ENCODE measurements around the gene LY86.
"Not testable (repeated sequence)": the region's sequence is repeated elsewhere in the genome, so short reads cannot be mapped to it uniquely, and the experiment has no call there.

The LY86 gene

DNA sequence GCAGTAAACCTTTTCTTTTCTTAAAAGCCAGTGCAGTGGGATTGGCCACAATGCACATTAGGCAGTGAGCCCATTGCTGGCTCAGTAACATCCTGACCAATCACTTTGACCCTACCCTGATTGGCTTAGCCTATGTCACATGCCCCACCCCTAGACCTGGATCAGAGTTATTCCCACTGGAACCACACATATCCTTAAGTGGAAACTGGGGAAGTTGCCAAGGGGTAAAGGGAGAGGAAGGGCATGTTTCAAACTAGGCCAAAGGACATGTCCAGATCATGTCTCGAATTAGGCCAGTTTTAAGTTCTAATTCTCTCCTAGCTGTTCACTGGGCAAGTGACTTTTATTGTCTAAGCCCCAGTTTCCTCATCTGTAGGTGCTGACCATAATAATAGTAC, 69.3 kb downstream of the LY86 start:
- no peaks in the 10 kb centered on the region for H3K27me3 ChIP-seq (ENCODE audit: control insufficient read depth in 5 of 5, insufficient read depth in 4 of 5, low read length in 5 of 5)
- H3K4me3 ChIP-seq (ENCODE audit: low read depth in 1 of 5, low read length in 5 of 5), result peak overlapping the region in 1 of 5 donors; percentile 7
- H3K9me3 ChIP-seq (ENCODE audit: control insufficient read depth in 5 of 5, low read length in 5 of 5), result peaks cover 0 to 2% (median 0%) of the 10 kb centered on the region in 5 donors
- no peaks in the 10 kb centered on the region for H3K36me3 ChIP-seq (ENCODE audit: control insufficient read depth in 5 of 5, insufficient read depth in 5 of 5, low read length in 5 of 5)
- H3K4me1 ChIP-seq (ENCODE audit: control insufficient read depth in 5 of 5, insufficient read depth in 5 of 5, low read length in 5 of 5), result peaks cover 13 to 96% (median 66%) of the 10 kb centered on the region in 5 donors
- no peak overlapping the region for H3K9ac ChIP-seq (ENCODE audit: low read length in 5 of 5)
- H3K27ac ChIP-seq (ENCODE audit: low read depth, low read length), result peak overlapping the region; percentile 19

DNA sequence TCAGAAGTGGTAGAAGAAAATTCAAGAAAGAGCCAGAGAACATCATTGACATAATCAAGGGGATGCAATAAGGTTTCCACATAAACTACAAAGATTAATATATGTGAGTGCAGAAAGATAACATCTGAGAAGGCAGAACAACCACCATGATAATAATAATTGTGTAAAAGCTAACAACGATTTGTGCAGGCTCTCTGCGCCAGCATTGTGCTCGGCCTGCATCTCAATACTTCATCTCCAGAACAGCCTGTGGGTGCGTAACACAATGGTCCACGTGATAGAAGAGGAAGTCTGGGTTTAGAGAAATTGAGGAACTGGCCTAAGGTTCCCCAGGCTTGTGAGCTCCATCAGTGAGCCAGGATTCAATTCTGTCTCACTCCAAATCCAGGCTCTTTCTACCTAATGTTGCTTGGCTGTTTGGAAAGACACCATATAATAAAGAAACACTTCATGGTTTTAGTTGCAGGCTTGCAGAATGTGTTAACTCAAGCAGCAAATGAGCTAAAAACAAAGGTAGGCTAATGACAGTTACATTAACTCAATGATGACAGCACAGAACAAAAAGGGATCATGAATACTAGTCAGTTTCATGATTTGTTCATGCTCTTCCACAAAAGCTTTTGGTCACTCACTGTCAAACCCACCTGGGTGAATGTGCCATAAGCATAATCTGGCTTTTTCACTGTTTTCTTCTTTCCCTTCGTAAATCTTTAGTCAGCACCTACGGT, 71.2 kb downstream of the LY86 start:
- no peak overlapping the region for H3K27ac ChIP-seq (ENCODE audit: low read depth, low read length)
- H3K9me3 ChIP-seq (ENCODE audit: control insufficient read depth in 5 of 5, low read length in 5 of 5), result peaks cover 0 to 2% (median 0%) of the 10 kb centered on the region in 5 donors
- no peaks in the 10 kb centered on the region for H3K36me3 ChIP-seq (ENCODE audit: control insufficient read depth in 5 of 5, insufficient read depth in 5 of 5, low read length in 5 of 5)
- no peak overlapping the region for H3K9ac ChIP-seq (ENCODE audit: low read length in 5 of 5)
- H3K27me3 ChIP-seq (ENCODE audit: control insufficient read depth in 5 of 5, insufficient read depth in 4 of 5, low read length in 5 of 5), result no peaks in the 10 kb centered on the region
- H3K4me3 ChIP-seq (ENCODE audit: low read depth in 1 of 5, low read length in 5 of 5), result no peak overlapping the region
- H3K4me1 ChIP-seq (ENCODE audit: control insufficient read depth in 5 of 5, insufficient read depth in 5 of 5, low read length in 5 of 5), result peaks cover 10 to 79% (median 56%) of the 10 kb centered on the region in 5 donors

DNA sequence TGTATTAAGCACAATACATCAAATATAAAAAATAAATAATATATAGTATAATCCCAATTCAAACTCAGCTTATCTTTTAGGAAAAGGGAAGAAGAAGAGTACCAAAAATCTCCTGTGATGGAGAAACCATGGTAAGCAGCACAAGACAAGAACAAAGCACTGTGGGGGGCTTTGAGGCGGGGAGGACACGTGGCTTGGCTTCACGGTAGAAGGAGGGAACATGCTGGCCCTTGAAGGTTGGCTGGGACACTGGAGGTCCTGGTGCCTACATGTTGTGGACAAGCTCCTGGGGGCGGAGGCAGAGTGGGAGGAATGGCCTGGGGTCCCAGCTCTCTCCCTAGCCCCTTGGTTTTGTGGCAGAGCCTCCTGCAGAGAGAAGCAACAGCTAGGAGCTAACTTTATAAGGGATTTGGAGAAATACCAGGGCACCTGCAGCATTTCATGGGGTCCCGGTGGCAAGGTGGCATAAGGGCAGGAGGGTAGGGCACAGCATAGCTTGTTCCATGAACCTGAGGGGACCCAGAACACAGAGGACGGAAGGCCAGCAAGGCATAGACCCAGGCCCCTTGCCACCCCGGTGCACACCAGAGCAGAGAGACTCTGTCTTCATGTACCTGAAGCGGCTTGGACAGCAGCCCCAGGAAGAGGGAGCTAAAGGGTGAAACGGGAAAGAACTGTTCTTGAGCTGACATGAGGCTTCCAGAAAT, 72.0 kb downstream of the LY86 start:
- Histone ChIP-seq H3K9me3 (ENCODE audit: control insufficient read depth in 5 of 5, low read length in 5 of 5) (peaks cover 0 to 2% (median 0%) of the 10 kb centered on the region in 5 donors), H3K27ac (ENCODE audit: low read depth, low read length) (peak overlapping the region; percentile 66)

GRCh38 chr6:6661191-6661590, 72.7 kb downstream of the LY86 start:
- Histone ChIP-seq H3K9me3 (ENCODE audit: control insufficient read depth in 5 of 5, low read length in 5 of 5) (peaks cover 0 to 2% (median 0%) of the 10 kb centered on the region in 5 donors), H3K27me3 (ENCODE audit: control insufficient read depth in 5 of 5, insufficient read depth in 4 of 5, low read length in 5 of 5) (no peaks in the 10 kb centered on the region), H3K27ac (ENCODE audit: low read depth, low read length) (peak overlapping the region; percentile 66), H3K36me3 (ENCODE audit: control insufficient read depth in 5 of 5, insufficient read depth in 5 of 5, low read length in 5 of 5) (no peaks in the 10 kb centered on the region), H3K4me3 (ENCODE audit: low read depth in 1 of 5, low read length in 5 of 5) (peak overlapping the region in 1 of 5 donors; percentile 15), H3K9ac (ENCODE audit: low read length in 5 of 5) (peak overlapping the region in 1 of 5 donors; percentile 6), H3K4me1 (ENCODE audit: control insufficient read depth in 5 of 5, insufficient read depth in 5 of 5, low read length in 5 of 5) (peaks cover 4 to 72% (median 51%) of the 10 kb centered on the region in 5 donors)

More for the DNA sequence above, 72.0 kb downstream of the LY86 start:
- no peaks in the 10 kb centered on the region for H3K27me3 ChIP-seq (ENCODE audit: control insufficient read depth in 5 of 5, insufficient read depth in 4 of 5, low read length in 5 of 5)
- H3K4me1 ChIP-seq (ENCODE audit: control insufficient read depth in 5 of 5, insufficient read depth in 5 of 5, low read length in 5 of 5), result peaks cover 10 to 73% (median 51%) of the 10 kb centered on the region in 5 donors
- no peak overlapping the region for H3K9ac ChIP-seq (ENCODE audit: low read length in 5 of 5)
- no peak overlapping the region for H3K4me3 ChIP-seq (ENCODE audit: low read depth in 1 of 5, low read length in 5 of 5)
- no peaks in the 10 kb centered on the region for H3K36me3 ChIP-seq (ENCODE audit: control insufficient read depth in 5 of 5, insufficient read depth in 5 of 5, low read length in 5 of 5)

GRCh38 chr6:6661684-6662083, 73.2 kb downstream of the LY86 start:
- no peaks in the 10 kb centered on the region for H3K36me3 ChIP-seq (ENCODE audit: control insufficient read depth in 5 of 5, insufficient read depth in 5 of 5, low read length in 5 of 5)
- peaks cover 4 to 67% (median 46%) of the 10 kb centered on the region in 5 donors for H3K4me1 ChIP-seq (ENCODE audit: control insufficient read depth in 5 of 5, insufficient read depth in 5 of 5, low read length in 5 of 5)
- peaks cover 0 to 2% (median 0%) of the 10 kb centered on the region in 5 donors for H3K9me3 ChIP-seq (ENCODE audit: control insufficient read depth in 5 of 5, low read length in 5 of 5)
- peak overlapping the region in 1 of 5 donors; percentile 15 for H3K4me3 ChIP-seq (ENCODE audit: low read depth in 1 of 5, low read length in 5 of 5)
- H3K9ac ChIP-seq (ENCODE audit: low read length in 5 of 5), result peak overlapping the region in 1 of 5 donors; percentile 6
- no peaks in the 10 kb centered on the region for H3K27me3 ChIP-seq (ENCODE audit: control insufficient read depth in 5 of 5, insufficient read depth in 4 of 5, low read length in 5 of 5)
- H3K27ac ChIP-seq (ENCODE audit: low read depth, low read length), result peak overlapping the region; percentile 66

DNA sequence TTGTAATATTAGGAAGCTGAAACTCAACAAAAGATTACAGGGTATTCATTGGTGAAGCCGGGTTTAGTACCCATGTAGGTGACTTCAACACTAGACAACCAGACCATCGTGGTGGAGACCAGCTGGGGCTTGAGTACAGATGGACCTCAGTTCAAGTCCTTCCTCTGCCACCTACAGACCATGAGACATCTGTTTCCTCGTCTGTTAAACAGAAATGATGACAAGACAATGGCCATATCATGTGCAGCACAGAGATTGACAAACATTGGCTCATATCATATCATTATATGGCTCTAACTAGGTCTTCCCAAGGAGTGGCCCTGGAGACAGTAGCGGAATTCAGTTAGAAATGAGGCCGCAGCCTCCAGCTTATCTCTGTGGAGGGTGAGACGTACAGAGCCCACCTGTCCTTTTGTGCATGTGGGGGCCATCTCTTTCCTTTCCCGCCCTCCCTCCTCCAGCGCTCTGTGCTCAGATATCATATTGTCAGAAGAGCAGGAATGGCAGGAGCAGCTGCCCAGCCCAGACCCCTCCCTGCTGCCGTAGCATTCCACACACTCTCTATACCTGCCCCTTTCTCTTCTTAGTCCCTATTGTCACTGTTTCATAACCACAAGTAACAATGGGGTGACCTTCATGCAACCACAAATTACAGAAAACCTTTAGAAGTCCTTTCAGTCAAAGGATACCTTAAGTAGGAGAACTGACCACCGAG, 75.1 kb downstream of the LY86 start:
- no peak overlapping the region for H3K9ac ChIP-seq (ENCODE audit: low read length in 5 of 5)
- H3K4me3 ChIP-seq (ENCODE audit: low read depth in 1 of 5, low read length in 5 of 5), result no peak overlapping the region
- no peak overlapping the region for H3K27ac ChIP-seq (ENCODE audit: low read depth, low read length)
- no peaks in the 10 kb centered on the region for H3K9me3 ChIP-seq (ENCODE audit: control insufficient read depth in 5 of 5, low read length in 5 of 5)
- H3K36me3 ChIP-seq (ENCODE audit: control insufficient read depth in 5 of 5, insufficient read depth in 5 of 5, low read length in 5 of 5), result no peaks in the 10 kb centered on the region
- peaks cover 4 to 49% (median 33%) of the 10 kb centered on the region in 5 donors for H3K4me1 ChIP-seq (ENCODE audit: control insufficient read depth in 5 of 5, insufficient read depth in 5 of 5, low read length in 5 of 5)
- no peaks in the 10 kb centered on the region for H3K27me3 ChIP-seq (ENCODE audit: control insufficient read depth in 5 of 5, insufficient read depth in 4 of 5, low read length in 5 of 5)

DNA sequence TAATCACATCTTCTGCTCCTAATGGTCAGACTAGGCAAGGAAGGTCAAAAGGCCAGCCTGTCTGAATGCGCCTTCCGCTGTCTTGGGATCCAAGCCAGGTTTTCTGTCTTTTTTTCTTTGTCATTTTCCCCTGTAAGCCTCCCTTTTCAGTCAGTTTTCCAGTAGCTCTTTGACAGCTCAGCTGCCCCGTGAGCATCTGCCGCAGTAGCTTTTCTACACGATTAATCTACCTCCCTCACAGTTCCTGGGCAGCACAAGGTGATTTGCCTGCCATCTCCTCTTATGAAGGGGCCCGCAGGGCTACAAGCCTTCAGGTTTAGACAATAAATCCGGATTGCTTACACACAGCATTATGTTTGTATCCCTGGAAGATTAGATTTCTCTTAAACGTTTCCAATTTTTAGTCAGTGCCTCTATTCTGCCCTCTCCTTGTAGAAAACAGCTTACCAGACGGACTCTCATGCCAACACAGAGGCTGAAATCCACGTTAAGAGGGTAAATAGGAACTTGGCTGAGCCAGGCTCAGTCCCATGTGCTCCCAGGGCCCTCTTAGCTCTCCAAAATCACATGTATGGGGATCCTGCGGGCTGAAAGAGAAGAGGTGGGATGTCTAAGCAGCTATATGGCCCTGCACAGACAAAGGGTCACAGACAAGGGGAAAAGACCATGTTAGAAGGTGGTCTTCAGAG, 77.2 kb downstream of the LY86 start:
- Histone ChIP-seq H3K4me3 (ENCODE audit: low read depth in 1 of 5, low read length in 5 of 5) (no peak overlapping the region), H3K36me3 (ENCODE audit: control insufficient read depth in 5 of 5, insufficient read depth in 5 of 5, low read length in 5 of 5) (no peaks in the 10 kb centered on the region), H3K4me1 (ENCODE audit: control insufficient read depth in 5 of 5, insufficient read depth in 5 of 5, low read length in 5 of 5) (peaks cover 4 to 29% (median 28%) of the 10 kb centered on the region in 5 donors), H3K9ac (ENCODE audit: low read length in 5 of 5) (no peak overlapping the region), H3K27me3 (ENCODE audit: control insufficient read depth in 5 of 5, insufficient read depth in 4 of 5, low read length in 5 of 5) (no peaks in the 10 kb centered on the region), H3K9me3 (ENCODE audit: control insufficient read depth in 5 of 5, low read length in 5 of 5) (no peaks in the 10 kb centered on the region), H3K27ac (ENCODE audit: low read depth, low read length) (peak overlapping the region; percentile 43)

DNA sequence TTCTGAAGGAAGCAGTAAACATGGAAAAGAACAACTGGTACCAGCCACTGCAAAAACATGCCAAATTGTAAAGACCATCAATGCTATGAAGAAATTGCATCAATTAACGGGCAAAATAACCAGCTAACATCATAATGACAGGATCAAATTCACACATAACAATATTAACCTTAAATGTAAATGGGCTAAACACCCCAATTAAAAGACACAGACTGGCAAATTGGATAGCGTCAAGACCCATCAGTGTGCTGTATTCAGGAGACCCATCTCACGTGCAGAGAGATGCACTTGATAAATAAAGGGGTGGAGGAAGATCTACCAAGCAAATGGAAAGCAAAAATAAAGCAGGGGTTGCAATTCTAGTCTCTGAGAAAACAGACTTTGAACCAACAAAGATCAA, 81.6 kb downstream of the LY86 start:
- H3K4me3 ChIP-seq (ENCODE audit: low read depth in 1 of 5, low read length in 5 of 5); H3K27ac ChIP-seq (ENCODE audit: low read depth, low read length); H3K36me3 ChIP-seq (ENCODE audit: control insufficient read depth in 5 of 5, insufficient read depth in 5 of 5, low read length in 5 of 5); H3K27me3 ChIP-seq (ENCODE audit: control insufficient read depth in 5 of 5, insufficient read depth in 4 of 5, low read length in 5 of 5); H3K4me1 ChIP-seq (ENCODE audit: control insufficient read depth in 5 of 5, insufficient read depth in 5 of 5, low read length in 5 of 5); H3K9me3 ChIP-seq (ENCODE audit: control insufficient read depth in 5 of 5, low read length in 5 of 5); H3K9ac ChIP-seq (ENCODE audit: low read length in 5 of 5): not testable (repeated sequence)

GRCh38 chr6:6674872-6675271, 86.4 kb downstream of the LY86 start:
- no peaks in the 10 kb centered on the region for H3K27me3 ChIP-seq (ENCODE audit: control insufficient read depth in 5 of 5, insufficient read depth in 4 of 5, low read length in 5 of 5)
- H3K36me3 ChIP-seq (ENCODE audit: control insufficient read depth in 5 of 5, insufficient read depth in 5 of 5, low read length in 5 of 5), result no peaks in the 10 kb centered on the region
- no peaks in the 10 kb centered on the region for H3K9me3 ChIP-seq (ENCODE audit: control insufficient read depth in 5 of 5, low read length in 5 of 5)
- H3K4me3 ChIP-seq (ENCODE audit: low read depth in 1 of 5, low read length in 5 of 5), result no peak overlapping the region
- H3K27ac ChIP-seq (ENCODE audit: low read depth, low read length), result no peak overlapping the region
- H3K9ac ChIP-seq (ENCODE audit: low read length in 5 of 5), result no peak overlapping the region
- H3K4me1 ChIP-seq (ENCODE audit: control insufficient read depth in 5 of 5, insufficient read depth in 5 of 5, low read length in 5 of 5), result peaks cover 4 to 25% (median 22%) of the 10 kb centered on the region in 5 donors

Measured in subcutaneous abdominal adipose tissue (tissue), 5 donors.